AG04450 (cell line): ENCODE results near the gene TADA3. TPM values are rescaled to one million over a fixed set of nuclear protein-coding genes. Genes with fewer than 3 reads are reported as not detected.

ENCODE experiments used
- CTCF ChIA-PET: fragments of 300-600, 350-600 bp; formaldehyde crosslinking; extraction: SDS; loops from one replicate; lab custom pipeline; 2022; ENCODE audit warnings: antibody characterized with exemption, inconsistent platforms; lab: Charles Lee
- POLR2A ChIA-PET: fragments of 350-600 bp; formaldehyde crosslinking; extraction: SDS; loops from one replicate; lab custom pipeline; 2021; ENCODE audit warnings: antibody characterized with exemption, inconsistent platforms; lab: Yijun Ruan, JAX
- DNase-seq: peaks from one replicate; pipeline ENCODE4 v3.0.0-alpha.2; 2011; ENCODE audit warnings: low read depth, low spot score
- H3K27ac ChIP-seq: one replicate; pipeline ENCODE4 v1.5.1; 2012; ENCODE audit warnings: low read depth, low read length, control low read depth
- H3K27me3 ChIP-seq: one replicate; pipeline ENCODE4 v1.6.0; 2012; ENCODE audit warnings: low read length; ENCODE audit not compliant: control insufficient read depth, insufficient read depth
- H3K4me3 ChIP-seq: 2 replicates; pipeline ENCODE4 v1.5.1; 2011; ENCODE audit warnings: mild to moderate bottlenecking, low read depth, low read length, control low read depth
- H3K9me3 ChIP-seq: 2 replicates; pipeline ENCODE4 v1.5.1; 2012; ENCODE audit warnings: low read length; ENCODE audit not compliant: control insufficient read depth, insufficient read depth
- polyA plus RNA-seq: library from polyadenylated mRNA; depleted of rRNA; stranded (reverse); fragments of >200 nt; gene quantifications from 2 replicates; pipeline ENCODE4 v1.2.3, GENCODE V29; 2011
- TF ChIP-seq, protein P1 (sequence below): IDR thresholded peaks from 2 replicates; pipeline ENCODE4 v1.5.1; 2011; ENCODE audit warnings: low read depth, low read length, control low read depth, inconsistent platforms

The TADA3 gene
- polyA plus RNA-seq, 1 experiment, result 61.8 TPM

DNA sequence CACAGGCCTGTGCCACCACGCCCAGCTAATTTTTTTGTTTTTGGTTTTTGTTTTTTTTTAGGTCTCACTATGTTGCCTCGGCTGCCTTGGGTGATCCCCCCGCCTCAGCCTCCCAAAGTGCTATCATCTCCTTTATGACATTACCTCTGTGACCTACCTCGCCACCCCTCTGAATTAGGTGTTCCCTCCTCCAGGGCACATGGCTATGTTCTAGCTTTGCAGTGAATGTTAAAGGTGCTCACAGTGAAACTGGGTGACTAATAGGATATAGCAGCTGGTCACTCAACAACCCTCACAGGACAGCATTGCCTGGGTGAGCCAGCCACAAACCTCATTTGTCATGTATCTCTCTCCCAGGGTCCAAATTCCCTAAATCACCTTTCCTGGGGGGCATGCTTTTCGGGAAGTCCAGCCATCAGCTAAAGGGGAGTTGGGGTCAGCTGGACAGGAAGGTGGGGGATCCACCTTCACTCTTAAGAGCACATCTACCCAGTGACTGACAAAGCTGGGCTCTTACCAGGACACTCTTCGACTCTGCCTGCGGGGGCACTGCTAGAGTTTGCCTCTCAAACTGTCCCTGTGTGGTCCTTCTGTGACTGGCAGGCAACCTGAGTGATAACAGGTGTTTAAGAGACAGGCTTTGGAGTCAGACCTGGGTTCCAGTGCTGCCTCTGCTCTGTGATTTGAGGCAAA, 16.2 kb upstream of the TADA3 start:
- POLR2A ChIA-PET, result interaction anchor here (0.7 kb wide), 1 partner anchor 30 kb away, joined by 3 read pairs; no protein-coding TSS in a partner anchor
- TF ChIP-seq, protein P1, sequence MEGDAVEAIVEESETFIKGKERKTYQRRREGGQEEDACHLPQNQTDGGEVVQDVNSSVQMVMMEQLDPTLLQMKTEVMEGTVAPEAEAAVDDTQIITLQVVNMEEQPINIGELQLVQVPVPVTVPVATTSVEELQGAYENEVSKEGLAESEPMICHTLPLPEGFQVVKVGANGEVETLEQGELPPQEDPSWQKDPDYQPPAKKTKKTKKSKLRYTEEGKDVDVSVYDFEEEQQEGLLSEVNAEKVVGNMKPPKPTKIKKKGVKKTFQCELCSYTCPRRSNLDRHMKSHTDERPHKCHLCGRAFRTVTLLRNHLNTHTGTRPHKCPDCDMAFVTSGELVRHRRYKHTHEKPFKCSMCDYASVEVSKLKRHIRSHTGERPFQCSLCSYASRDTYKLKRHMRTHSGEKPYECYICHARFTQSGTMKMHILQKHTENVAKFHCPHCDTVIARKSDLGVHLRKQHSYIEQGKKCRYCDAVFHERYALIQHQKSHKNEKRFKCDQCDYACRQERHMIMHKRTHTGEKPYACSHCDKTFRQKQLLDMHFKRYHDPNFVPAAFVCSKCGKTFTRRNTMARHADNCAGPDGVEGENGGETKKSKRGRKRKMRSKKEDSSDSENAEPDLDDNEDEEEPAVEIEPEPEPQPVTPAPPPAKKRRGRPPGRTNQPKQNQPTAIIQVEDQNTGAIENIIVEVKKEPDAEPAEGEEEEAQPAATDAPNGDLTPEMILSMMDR, result peak; percentile 32
- no peak overlapping the region for H3K4me3 ChIP-seq
- no peaks in the 10 kb centered on the region for H3K9me3 ChIP-seq
- no peaks in the 10 kb centered on the region for H3K27me3 ChIP-seq
- DNase-seq, result no peak
- peak overlapping the region; percentile 73 for H3K27ac ChIP-seq
- CTCF ChIA-PET, result interaction anchor here (1.4 kb wide), 1 partner anchor 138 kb away, joined by 3 read pairs; no protein-coding TSS in a partner anchor

DNA sequence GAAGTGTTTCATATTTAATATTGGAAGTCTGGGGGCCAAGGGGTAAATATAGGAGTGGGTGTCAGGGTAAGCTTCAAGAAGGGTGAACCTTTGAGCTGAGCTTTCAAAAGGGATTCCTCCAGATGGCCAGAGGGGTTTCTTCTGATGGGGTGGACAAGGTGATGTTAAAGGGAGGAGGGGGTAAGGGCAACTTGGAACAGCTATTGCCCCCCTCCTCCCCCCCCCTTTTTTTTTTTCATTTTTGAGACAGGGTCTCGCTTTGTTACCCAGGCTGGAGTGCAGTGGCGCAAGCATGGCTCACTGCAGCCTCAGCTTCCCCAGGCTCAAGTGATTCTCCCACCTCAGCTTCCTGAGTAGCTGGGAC, 15.7 kb upstream of the TADA3 start:
- DNase-seq, result no peak
- Histone ChIP-seq H3K27me3 (no peaks in the 10 kb centered on the region), H3K4me3 (no peak overlapping the region), H3K27ac (peak overlapping the region; percentile 31), H3K9me3 (no peaks in the 10 kb centered on the region)
- CTCF ChIA-PET, result interaction anchor here (1.4 kb wide), 1 partner anchor 139 kb away, joined by 3 read pairs; no protein-coding TSS in a partner anchor
- TF ChIP-seq, protein P1, result no peak
- POLR2A ChIA-PET, result interaction anchor here (0.6 to 0.7 kb wide), 4 partner anchors 30 to 502 kb away, joined by 3 read pairs; partner anchors contain the start of gene SETD5

DNA sequence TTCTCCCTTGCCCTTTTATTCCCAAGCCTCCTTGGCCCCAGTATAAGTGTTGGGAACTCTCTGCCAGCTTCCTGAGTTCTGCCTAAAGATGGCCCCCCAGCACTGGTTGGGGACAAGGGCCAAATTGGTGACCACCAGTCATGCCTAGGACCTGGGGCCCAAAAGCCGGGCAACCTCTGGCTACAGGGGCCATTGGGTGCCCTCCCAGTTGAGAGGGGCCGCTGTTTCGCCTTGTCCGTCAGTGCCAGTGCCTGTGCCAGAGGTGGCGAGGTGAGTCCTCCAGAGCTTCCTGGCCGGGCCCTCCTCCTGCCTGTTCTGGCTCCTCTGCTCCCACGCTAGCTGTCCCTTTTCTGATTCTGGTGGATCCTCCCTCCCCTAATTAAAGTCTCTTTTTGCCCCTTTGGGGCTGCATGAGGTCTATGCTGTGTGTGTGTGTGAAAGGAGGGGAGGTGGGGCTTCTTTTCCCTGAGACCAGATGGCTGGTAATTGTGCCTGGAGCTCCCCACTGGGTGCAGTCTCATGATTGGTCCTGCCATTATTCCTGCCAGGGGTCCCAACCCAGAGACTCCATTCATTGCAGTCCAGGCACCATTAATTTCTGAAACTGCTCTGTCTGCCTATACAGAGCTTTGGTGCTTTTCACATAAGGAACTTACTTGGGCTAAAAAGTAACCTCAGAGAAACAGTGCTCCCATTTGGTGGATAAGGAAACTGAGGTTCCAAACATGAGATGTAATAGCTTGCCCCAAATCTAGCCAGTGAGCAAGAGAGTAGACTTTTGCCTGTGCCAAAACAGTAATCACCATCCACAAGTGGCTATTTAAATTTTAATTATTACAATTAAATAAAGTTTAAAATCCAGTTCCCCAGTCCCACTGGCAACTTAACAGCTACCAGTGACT, 14.7 kb upstream of the TADA3 start:
- TF ChIP-seq, protein P1, result no peak
- Histone ChIP-seq H3K27me3 (no peaks in the 10 kb centered on the region), H3K9me3 (no peaks in the 10 kb centered on the region), H3K4me3 (no peak overlapping the region), H3K27ac (peak overlapping the region; percentile 21)
- no peak for DNase-seq
- ChIA-PET CTCF (no interaction called here), POLR2A (interaction anchor here (2.2 kb wide), 1 partner anchor 14 kb away, joined by 18 read pairs; the partner anchor contains the start of genes ARPC4 and TADA3)

DNA sequence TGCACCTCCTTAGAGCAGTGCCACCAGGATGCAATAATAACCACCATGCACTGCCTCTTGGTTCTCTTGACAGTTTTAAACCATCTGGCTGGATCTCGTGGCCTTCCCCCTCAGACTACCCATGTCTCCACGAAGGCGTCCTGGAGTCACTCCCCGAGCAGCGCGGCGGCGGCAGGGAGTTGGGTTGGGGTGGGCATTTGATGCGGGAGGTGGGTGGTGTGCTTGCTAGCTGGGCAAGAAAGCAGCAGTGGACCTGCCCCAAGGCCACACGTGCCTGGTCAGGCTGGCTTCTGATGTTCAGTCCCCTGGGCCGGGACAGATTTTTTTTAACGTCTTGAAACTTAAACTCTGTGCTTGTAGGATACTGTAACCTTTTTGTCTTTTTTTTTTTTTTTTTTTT, 13.9 kb upstream of the TADA3 start:
- no peak for DNase-seq
- H3K27me3 ChIP-seq, result no peaks in the 10 kb centered on the region
- no peak overlapping the region for H3K4me3 ChIP-seq
- ChIA-PET POLR2A (interaction anchor here (2.2 kb wide), 1 partner anchor 13 kb away, joined by 18 read pairs; the partner anchor contains the start of genes ARPC4 and TADA3), CTCF (interaction anchor here (3.4 kb wide), 1 partner anchor 140 kb away, joined by 15 read pairs; no protein-coding TSS in a partner anchor)
- TF ChIP-seq, protein P1, result no peak
- H3K27ac ChIP-seq, result no peak overlapping the region
- H3K9me3 ChIP-seq, result no peaks in the 10 kb centered on the region
